CD4-positive, alpha-beta T cell treated with Interferon gamma for 1 hour (primary cell): ENCODE measurements around the gene C3.
"Not testable (repeated sequence)": the region's sequence is repeated elsewhere in the genome, so short reads cannot be mapped to it uniquely, and the experiment has no call there.

ENCODE experiments used
- DNase-seq: peaks from one replicate; pipeline ENCODE4 v3.0.0-alpha.2; 2020

C3 gene

GRCh38 chr19:6656390-6656789 is 64.1 kb downstream of the C3 start:
- not testable (repeated sequence) for DNase-seq

- peak; percentile 33 for DNase-seq
Measured at GRCh38 chr19:6654347-6655310, 65.8 kb downstream of the C3 start.

- no peak for DNase-seq
Measured at GRCh38 chr19:6652805-6653094, 67.7 kb downstream of the C3 start.

GRCh38 chr19:6651965-6652804 is 68.3 kb downstream of the C3 start:
- DNase-seq, result no peak

- DNase-seq, result no peak
Measured at GRCh38 chr19:6649185-6649584, 71.3 kb downstream of the C3 start.

- DNase-seq, result no peak
Measured at GRCh38 chr19:6648141-6648715, 72.2 kb downstream of the C3 start.

GRCh38 chr19:6644796-6645195 is 75.7 kb downstream of the C3 start:
- DNase-seq, result no peak

- not testable (repeated sequence) for DNase-seq
Measured at GRCh38 chr19:6640333-6640732, 80.1 kb downstream of the C3 start.

GRCh38 chr19:6639439-6639838 is 81.0 kb downstream of the C3 start:
- DNase-seq, result no peak

- not testable (repeated sequence) for DNase-seq
Measured at GRCh38 chr19:6633456-6633813, 87.0 kb downstream of the C3 start.

- peak; percentile 56 for DNase-seq
Measured at GRCh38 chr19:6632747-6633455, 87.5 kb downstream of the C3 start.

- peak; percentile 69 for DNase-seq
Measured at GRCh38 chr19:6632002-6632621, 88.3 kb downstream of the C3 start.
